Brain microvascular endothelial cell (primary cell): ENCODE results near the gene SLC51B.

Experiments
- DNase-seq: peaks from one replicate; pipeline ENCODE4 v3.0.0-alpha.2; 2020
- H3K27ac ChIP-seq: fragments of 250-450 bp; sonication (Bioruptor Pico); 2 replicates; pipeline ENCODE4 v1.5.1; 2020; ENCODE audit warnings: mild to moderate bottlenecking, moderate library complexity
- H3K27me3 ChIP-seq: fragments of 250-450 bp; sonication (Bioruptor Pico); replicated peaks from 2 replicates; pipeline ENCODE4 v1.5.1; 2020; ENCODE audit warnings: mild to moderate bottlenecking
- H3K36me3 ChIP-seq: fragments of 250-450 bp; sonication (Bioruptor Pico); replicated peaks from 2 replicates; pipeline ENCODE4 v1.5.1; 2020; ENCODE audit warnings: mild to moderate bottlenecking
- H3K4me3 ChIP-seq: 2 replicates; pipeline ENCODE4 v1.5.1; 2011; ENCODE audit warnings: low read depth, mild to moderate bottlenecking, control low read depth, low read length, moderate library complexity
- CTCF ChIP-seq: IDR thresholded peaks from 2 replicates; pipeline ENCODE4 v1.5.1; 2011; ENCODE audit warnings: low read depth, mild to moderate bottlenecking, moderate library complexity, low read length, control low read depth, inconsistent platforms; ENCODE audit errors: missing control alignments
- in situ Hi-C: cut with HindIII; loops from 2 replicates; pipeline ENCODE4 v1.10.0; 2017; ENCODE audit warnings: low sequenced_read_pairs, low pct_ligation_motif_present

The SLC51B gene

DNA sequence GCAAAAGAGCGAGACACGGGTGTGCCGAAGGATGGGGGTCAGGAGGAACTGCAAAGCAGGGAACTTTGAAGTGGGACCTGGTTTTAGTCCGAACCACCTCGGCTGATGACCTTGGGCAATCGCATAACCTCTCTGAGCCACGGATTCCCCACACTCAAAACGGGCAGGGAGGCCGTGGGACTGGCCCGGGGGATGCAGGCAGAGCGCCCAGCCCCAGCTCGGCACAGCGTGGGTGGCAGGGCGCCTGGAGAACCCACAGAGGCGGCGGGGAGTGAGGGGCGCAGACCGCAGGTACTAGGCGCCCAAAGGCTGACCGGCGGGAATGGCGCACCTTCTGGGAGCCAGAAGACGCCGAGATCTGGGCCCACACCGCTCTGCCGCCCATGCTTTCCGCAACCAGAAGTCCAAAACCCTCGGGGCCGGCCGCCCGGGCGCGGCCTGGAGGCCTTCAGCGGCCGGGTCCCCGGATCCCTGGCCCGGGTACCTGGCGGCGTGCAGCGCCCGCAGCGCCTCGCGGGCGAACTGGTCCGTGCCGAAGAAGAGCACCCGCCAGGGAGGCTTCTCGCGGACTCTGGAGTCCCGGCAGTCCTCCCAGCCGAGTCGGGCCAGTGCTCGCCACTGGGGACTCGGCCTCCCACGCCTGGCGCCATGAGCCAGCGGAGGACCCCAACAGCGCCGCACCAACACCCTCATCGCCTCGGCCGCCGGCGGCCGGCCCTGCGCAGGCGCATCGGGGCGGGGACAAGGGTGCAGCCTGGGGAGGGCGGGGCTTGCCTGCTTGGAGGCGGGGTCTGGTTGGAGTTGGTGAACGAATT lies 16.1 kb upstream of the SLC51B start, which contains the start of gene MTFMT:
MTFMT (minus strand) TSS at position 719 of the 815 bp plus-strand sequence; CDS start at position 693, 26 bp downstream.
- peak; percentile 62 for DNase-seq
- peaks cover 3% of the 10 kb centered on the region for H3K36me3 ChIP-seq
- TF ChIP-seq CTCF: no peak
- H3K27me3 ChIP-seq: no peaks in the 10 kb centered on the region
- in situ Hi-C loops: no loop called here
- H3K27ac ChIP-seq: peak within 1 kb of the TSS; percentile 44
- peak within 1 kb of the TSS; percentile 86 for H3K4me3 ChIP-seq

GRCh38 chr15:65029736-65030208 lies 15.4 kb upstream of the SLC51B start:
- Histone ChIP-seq H3K36me3 (peaks cover 2% of the 10 kb centered on the region), H3K4me3 (no peak overlapping the region), H3K27me3 (no peaks in the 10 kb centered on the region), H3K27ac (no peak overlapping the region)
- in situ Hi-C loops: no loop called here
- no peak for DNase-seq
- TF ChIP-seq CTCF: no peak

DNA sequence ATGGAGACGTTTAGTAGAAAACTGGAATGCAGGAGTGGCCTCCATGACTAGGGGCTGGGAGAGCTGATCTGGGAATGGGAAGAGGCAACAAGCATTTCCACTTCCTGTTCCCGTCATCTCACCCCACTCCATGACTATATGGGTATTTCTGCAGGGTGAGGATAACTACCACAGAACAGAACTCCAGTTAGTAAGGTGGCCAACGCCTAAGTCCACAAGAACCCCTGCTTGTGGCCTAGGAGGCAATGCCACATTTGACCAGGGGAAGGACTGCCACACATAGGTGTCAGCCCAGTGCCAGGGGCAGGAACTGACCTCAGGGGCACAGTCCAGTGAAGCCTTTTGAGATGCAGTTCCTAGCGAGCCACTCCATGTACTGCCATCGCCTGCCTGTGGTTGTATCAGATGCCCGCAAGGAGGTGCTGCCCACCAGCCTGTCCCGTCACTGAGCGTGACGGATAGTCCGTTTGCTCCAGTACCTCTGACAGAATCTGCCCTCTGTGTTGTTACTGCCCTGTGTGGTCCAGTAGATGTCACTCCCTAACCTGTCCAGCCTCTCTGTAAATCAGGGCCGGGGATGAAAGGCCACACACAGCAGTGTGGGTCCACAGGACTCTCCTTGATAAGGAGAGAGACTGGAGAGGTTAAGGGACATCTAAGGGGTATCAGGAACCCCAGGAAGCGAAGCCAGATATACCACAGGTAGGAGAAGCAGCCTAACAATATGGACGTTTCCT lies 12.2 kb upstream of the SLC51B start:
- peak; percentile 47 for DNase-seq
- Histone ChIP-seq H3K4me3 (no peak overlapping the region), H3K27ac (no peak overlapping the region), H3K27me3 (no peaks in the 10 kb centered on the region), H3K36me3 (no peaks in the 10 kb centered on the region)
- in situ Hi-C loops: no loop called here
- peak; percentile 93 for TF ChIP-seq CTCF

GRCh38 chr15:65033659-65034269 lies 11.4 kb upstream of the SLC51B start:
- peak; percentile 36 for DNase-seq
- in situ Hi-C loops: no loop called here
- no peaks in the 10 kb centered on the region for H3K27me3 ChIP-seq
- H3K4me3 ChIP-seq: no peak overlapping the region
- TF ChIP-seq CTCF: peak; percentile 74
- no peaks in the 10 kb centered on the region for H3K36me3 ChIP-seq
- H3K27ac ChIP-seq: no peak overlapping the region

DNA sequence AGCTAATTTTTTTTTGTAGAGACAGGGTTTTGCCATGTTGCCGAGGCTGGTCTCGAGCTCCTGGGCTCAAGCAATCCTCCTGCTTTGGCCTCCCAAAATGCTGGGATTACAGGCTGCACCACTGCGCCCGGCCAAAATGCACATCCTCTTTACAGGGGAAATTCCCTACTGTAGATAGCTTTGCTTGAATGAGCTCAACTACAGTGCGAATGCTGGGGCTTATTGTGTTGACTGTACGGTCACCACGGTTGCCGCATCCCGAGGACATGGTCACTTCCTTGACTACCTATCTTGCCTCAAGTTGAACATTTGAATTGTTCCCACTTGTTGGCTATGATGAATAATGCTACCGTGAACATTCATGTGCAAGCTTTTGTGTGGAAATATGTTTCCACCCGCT lies 10.5 kb upstream of the SLC51B start:
- no peak overlapping the region for H3K27ac ChIP-seq
- in situ Hi-C loops: no loop called here
- no peaks in the 10 kb centered on the region for H3K27me3 ChIP-seq
- TF ChIP-seq CTCF: no peak
- no peak for DNase-seq
- H3K4me3 ChIP-seq: no peak overlapping the region
- H3K36me3 ChIP-seq: no peaks in the 10 kb centered on the region
